HG03469 (cell line): ENCODE data around the gene POLR1E.
"Not testable (repeated sequence)": the region's sequence is repeated elsewhere in the genome, so short reads cannot be mapped to it uniquely, and the experiment has no call there.

ENCODE experiments used
- ATAC-seq: cut with Tn5 transposase; IDR thresholded peaks from one replicate; pipeline ENCODE4 v1.9.1; 2021; ENCODE audit warnings: mild to moderate bottlenecking, moderate library complexity, moderate number of reproducible peaks; ENCODE audit not compliant: unreplicated experiment

Gene POLR1E

DNA sequence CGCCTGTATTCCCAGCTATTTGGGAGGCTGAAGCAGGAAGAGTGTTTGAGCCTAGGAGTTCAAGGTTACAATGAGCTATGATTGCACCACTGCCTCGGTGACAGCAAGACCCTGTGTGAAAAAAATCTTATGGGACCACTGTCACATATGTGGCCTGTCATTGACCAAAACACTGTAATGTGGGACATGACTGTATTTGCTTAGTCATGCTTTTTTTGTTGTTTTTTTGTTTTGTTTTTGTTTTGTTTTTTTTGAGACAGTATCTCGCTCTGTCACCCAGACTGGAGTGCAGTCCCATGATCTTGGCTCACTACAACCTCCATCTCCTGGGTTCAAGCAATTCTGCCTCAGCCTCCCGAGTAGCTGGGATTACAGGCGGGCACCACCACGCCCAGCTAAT is 13.5 kb downstream of the POLR1E start:
- ATAC-seq, result no peak

DNA sequence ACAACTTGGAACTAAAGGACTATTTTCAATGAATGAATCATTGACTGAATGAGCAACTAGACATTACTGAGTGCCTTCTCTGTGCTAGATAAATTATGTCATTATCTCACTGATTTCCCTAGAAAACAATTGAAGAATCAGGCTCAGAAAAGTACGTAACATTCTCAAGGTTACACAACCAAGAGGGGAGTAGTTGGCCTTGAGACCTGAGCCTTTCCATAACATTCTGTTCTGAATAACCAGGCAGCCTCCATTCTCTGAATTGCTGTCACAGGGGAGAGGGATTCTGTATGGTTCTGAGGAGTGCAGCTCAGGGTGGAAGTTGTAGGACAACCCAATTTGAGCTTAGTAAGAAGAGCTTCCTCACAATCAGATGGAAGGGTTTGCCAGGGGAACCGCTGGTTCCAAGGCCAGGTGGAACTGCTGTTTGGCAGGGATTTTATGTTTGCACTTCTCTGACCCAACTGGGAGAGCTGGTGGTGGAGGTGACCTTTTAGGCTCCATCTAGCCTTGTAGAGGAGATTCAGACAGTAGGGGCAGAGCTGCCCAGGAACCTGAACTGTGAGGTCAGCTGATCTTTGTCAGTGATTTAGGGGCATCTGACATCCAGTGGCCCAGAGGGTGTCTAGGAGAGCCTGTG is 16.3 kb downstream of the POLR1E start:
- ATAC-seq, result no peak

GRCh38 chr9:37503736-37504135 is 18.0 kb downstream of the POLR1E start:
- ATAC-seq, result no peak

DNA sequence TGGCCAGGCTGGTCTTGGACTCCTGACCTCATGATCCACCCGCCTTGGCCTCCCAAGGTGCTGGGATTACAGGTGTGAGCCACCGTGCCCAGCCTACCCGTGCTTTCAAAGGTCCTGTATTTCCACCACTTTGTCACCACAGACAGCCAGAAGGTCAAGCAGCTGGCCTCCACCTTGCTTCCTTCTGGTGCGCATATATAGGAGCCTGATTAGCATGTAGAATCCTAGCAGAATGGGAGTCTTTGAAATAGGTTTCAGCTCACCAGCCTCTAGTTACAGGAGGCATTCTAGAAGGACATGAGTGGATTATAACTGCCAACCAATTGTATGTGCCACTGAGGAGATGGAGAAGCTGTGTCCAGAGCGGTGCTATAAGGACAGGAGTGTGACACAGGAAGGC is 18.9 kb downstream of the POLR1E start:
- ATAC-seq, result no peak

GRCh38 chr9:37507566-37508134 is 21.9 kb downstream of the POLR1E start:
- ATAC-seq, result no peak

DNA sequence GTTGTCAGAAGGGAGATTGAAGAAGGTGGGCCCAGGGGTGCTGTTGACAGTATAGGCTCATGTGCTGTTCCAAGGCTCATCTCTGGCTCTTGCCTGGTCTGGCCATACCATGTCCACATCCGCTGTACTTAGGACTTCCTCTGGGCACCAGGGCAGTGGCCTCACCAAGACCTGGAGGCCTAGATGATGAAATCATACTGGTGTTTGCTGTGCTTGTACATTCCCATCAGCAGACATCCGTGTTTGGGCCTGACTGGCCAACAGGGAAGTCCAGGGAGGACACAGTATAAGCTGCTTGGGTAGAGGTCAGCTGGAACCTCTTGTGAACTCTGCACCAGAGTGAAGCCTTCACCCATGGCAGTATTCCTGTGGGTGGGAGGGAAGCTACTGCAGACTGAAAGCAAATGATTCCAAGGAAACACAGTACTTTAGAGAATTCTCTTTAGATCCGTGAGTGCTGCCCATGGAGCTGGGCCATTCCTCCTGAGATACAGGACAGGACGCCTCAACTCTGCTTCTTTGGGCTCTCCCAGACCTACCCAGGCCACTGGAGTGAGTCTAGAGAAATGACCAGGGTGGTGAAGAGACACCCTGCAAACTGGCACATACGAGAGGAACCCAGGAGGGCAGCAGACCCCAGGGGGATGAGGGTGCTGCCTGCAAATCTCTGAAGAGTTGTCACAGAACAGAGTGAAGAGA is 22.5 kb downstream of the POLR1E start:
- ATAC-seq, result no peak

- ATAC-seq, result no peak
These were observed 23.1 kb downstream of the POLR1E start for GRCh38 chr9:37508834-37509206.

DNA sequence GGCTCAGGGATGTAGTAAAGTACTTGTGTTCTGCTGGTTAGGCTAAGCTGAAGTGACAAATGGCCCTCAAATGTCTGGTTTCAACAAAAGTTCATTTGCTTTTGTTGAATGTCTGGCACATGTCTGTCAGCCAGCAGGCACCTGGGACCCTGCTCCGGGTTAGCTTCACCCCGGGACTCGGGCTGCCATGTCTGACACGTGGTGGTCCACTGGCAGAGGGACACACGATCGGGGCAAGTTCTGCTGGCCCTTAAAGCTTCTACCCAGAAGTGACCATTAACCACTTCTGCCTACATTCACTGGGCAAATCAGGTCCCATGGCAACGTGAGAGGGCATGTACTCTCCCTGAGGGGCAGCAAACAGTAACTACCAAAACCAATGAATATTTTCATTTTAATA is 23.8 kb downstream of the POLR1E start:
- no peak for ATAC-seq

DNA sequence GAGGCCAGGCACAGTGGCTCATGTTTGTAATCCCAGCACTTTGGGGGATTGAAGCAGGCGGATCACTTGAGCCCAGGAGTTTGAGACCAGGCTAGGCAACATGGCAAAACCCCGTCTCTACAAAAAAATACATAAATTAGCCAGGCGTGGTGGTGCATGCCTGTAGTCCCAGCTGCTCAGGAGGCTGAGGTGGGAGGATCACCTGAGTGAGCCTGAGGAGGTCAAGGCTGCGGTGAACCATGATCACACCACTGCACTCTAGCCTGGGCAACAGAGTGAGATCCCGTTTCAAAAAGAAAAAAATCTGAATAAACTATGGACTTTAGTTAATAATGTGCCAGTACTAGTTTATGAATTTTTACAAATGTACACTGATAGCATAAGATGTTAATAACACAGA is 24.3 kb downstream of the POLR1E start:
- ATAC-seq, result not testable (repeated sequence)

DNA sequence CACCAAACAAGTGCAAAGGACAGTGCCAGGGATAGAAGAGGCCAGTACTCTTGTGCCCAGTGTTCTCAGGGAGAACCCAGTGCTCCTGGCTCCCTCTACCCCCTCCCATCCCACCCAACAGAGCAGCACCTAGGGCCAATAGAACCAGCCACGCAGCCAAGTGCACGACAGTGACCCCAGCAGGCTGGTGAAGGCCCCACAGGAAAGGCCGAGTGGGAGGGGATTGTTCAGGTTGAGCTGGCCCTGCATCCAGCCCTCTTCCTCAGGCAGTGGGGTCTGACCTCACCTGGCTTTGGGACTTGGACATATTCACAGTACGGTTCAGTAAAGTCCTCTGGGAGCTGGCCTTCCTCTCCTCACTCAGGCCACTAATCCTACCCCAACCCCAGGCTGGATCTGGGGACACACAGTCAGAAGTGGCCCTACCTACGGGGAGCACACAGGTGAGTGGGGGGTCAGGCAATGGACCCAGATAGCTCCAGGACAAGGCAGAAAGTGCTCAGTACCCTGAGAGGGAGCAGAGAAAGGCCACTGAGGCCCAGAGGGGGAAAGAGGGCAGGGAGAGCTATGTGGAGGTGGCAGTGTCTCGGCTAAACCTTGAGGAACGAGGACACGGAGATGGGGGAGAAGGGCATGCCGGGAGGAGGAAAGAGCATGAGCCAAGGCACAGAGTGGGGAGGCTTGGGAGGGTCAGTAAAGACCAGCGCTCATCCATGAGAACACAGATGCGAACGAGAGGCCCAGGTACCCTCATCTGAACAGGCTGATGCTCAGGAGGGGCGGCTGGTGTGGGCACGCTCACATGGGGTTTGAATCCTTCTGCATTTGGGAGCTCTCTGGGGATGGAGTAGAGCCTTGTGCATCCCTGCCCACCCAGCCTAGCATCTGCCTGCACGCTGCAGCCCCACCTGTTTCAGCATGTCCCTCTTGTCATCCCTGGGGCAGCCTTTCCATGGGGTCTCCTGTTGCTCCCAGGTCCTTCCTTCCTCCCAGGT is 25.6 kb downstream of the POLR1E start:
- ATAC-seq, result no peak

- no peak for ATAC-seq
These were observed 26.7 kb downstream of the POLR1E start for GRCh38 chr9:37512437-37512836.

DNA sequence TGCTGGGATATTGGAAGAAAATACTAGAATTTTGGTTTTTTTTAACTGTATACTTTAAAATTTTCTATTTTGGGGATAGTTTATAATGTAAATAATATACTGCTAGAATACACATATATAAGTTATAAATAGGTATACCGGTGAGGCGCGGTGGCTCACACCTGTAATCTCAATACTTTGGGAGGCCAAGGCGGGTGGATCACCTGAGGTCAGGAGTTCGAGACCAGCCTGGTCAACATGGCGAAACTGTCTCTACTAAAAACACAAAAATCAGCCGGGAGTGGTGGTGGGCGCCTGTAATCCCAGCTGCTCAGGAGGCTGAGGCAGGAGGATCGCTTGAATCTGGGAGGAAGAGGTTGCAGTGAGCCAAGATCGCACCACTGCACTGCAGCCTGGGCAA is 28.7 kb downstream of the POLR1E start:
- ATAC-seq, result not testable (repeated sequence)

DNA sequence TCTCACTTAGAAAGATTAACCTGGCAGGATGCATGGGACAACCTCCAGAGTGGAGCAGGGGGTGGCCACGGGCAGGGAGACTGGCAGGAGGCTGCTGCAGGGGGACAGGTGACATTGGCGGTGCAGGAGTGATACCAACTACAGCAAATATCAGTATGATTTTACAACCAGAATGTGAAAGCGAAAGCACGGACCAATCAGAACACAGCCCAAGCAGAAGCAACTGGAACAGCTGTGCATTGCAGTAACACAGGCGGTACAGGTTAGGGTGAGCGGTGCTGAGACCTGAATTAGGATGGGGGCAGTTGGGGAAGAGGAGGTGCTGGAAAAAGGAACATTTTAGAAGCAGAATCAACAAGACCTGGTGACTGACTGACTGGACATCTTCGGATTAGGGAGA is 29.3 kb downstream of the POLR1E start:
- ATAC-seq, result no peak

- ATAC-seq, result no peak
These were observed 30.0 kb downstream of the POLR1E start for GRCh38 chr9:37515620-37516258.

GRCh38 chr9:37517923-37518322 is 32.2 kb downstream of the POLR1E start:
- ATAC-seq, result no peak

- ATAC-seq, result no peak
These were observed 34.9 kb downstream of the POLR1E start for GRCh38 chr9:37520641-37521040.

DNA sequence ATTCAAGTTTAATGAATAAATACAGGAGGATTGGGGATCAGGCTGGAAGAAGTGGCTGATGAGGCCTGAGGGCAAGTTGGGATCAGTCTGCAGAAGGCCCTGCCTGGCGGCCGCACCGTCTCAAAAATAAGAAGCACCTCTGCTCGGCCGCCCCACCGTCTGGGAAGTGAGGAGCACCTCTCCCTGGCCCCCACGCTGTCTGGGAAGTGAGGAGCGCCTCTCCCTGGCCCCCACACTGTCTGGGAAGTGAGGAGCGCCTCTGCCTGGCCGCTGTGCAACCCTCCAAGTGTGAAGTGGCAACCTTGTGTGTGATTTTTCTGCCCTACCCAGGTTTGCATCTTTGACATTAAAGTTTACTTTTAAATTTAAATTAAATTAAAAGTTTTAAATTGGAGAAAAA is 35.4 kb downstream of the POLR1E start:
- no peak for ATAC-seq

DNA sequence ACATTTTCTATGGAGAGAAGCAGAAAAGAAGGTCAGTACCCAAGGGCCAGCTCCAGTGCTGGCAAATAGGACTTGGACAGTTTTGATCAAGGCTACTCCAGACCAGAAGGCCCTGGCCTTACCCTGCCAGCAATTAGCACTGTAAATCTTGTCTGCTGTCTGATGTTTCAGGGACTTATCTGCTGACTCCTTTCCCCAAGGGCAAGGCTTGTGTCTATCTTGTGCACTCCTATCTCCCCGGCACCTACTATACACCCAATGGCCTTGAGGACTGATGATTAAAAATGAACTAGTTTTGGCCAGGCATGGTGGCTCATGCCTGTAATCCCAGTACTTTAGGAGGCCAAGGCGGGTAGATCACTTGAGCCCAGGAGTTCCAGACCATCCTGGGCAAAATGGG is 37.2 kb downstream of the POLR1E start:
- ATAC-seq, result no peak

GRCh38 chr9:37523916-37524315 is 38.2 kb downstream of the POLR1E start:
- ATAC-seq, result no peak

DNA sequence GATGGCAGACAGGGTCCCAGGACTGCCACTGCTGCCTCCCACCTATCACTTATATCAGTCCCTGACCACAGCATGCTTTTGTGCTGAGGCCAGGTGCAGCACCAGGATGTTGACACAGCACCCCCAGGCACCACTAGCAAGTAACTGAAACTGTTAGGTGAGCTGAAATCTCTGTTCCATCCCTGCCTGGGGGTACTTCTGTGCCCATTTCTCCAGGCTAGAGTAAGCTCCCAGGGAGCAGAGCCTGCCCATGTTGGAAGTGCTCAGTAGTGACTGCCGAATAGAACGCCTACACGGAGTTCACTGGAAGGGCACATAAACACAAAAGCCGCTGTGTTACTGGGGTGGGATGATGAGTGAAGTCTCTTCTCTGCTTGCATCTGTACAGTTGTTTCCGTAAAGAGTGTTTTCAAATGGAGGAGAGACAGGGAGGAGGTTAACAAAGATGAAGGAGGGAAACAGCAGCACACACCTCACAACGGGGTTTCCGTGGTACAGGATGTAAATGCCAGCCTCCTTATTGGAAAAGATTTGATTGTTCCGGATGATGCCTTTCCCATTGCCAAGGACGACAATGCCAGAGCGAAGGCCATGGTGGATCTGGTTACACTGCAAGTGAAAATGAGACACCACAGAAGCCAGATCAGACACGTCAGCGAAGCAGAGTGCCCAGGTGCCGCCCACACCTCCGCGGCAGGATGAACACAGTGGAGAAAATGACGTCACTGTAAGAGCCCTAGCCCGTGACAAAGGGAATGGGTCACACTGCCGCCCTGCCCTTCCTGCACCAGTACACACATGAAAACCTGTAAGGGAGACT is 43.1 kb downstream of the POLR1E start:
- no peak for ATAC-seq
